Measurements from ENCODE around the gene MYLK3. TPM values are rescaled to one million over a fixed set of nuclear protein-coding genes. Genes with fewer than 3 reads are reported as not detected.

MYLK3 gene
- total RNA-seq, 1 donor from 2014 or later, result 0.25 TPM

DNA sequence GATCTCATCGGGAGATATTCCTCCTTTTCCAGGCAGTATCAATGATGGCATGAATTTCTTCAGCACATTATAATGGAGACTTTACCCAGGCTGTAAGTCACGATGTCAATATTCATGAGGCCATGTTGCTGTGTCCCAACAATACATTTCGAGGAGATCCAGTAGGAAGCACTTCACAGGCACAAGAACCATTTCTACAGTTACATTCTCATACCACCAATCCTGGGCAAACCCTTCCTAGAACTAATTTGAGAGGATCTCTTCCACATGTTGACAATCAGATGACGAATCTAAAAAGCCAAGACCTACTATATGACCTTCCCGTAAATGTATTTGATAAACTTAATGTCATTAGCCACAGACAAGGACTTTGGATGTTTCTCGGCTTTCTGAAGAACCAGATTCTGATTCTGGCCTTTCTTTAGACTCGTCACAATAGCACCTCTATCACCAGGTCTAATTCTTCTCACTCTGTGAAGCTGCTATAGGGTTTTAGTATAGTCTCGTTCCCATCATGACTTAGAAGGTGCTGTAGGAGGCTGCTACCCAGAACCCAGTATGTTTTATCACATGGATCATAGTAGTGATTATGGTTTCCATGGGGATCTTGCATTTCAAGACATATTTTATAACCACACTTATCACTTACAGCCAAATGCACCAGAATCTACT lies 42.6 kb upstream of the MYLK3 start:
- TF ChIP-seq POLR2AphosphoS5 (IDR thresholded peaks at IDR 0.05; ENCODE audit: insufficient read depth in 1 of 2, low read depth in 1 of 2) (no peak), POLR2A (IDR thresholded peaks at IDR 0.05) (no peak)
- TF ChIP-seq, protein P1, sequence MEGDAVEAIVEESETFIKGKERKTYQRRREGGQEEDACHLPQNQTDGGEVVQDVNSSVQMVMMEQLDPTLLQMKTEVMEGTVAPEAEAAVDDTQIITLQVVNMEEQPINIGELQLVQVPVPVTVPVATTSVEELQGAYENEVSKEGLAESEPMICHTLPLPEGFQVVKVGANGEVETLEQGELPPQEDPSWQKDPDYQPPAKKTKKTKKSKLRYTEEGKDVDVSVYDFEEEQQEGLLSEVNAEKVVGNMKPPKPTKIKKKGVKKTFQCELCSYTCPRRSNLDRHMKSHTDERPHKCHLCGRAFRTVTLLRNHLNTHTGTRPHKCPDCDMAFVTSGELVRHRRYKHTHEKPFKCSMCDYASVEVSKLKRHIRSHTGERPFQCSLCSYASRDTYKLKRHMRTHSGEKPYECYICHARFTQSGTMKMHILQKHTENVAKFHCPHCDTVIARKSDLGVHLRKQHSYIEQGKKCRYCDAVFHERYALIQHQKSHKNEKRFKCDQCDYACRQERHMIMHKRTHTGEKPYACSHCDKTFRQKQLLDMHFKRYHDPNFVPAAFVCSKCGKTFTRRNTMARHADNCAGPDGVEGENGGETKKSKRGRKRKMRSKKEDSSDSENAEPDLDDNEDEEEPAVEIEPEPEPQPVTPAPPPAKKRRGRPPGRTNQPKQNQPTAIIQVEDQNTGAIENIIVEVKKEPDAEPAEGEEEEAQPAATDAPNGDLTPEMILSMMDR (IDR thresholded peaks at IDR 0.05), result no peak
- H3K4me3 ChIP-seq, result peak overlapping the region in 1 of 2 donors; percentile 54
- intact Hi-C loops (cut with DNase I), result no loop called here
- DNase-seq (ENCODE audit: extremely low spot score in 2 of 2), result no peak
- peaks cover 0 to 2% of the 10 kb centered on the region in 2 donors for H3K36me3 ChIP-seq
- no peak overlapping the region for H3K27ac ChIP-seq
- peaks cover 7% of the 10 kb centered on the region for H3K4me1 ChIP-seq
- H3K27me3 ChIP-seq, result no peaks in the 10 kb centered on the region
- H3K9me3 ChIP-seq, result no peaks in the 10 kb centered on the region

DNA sequence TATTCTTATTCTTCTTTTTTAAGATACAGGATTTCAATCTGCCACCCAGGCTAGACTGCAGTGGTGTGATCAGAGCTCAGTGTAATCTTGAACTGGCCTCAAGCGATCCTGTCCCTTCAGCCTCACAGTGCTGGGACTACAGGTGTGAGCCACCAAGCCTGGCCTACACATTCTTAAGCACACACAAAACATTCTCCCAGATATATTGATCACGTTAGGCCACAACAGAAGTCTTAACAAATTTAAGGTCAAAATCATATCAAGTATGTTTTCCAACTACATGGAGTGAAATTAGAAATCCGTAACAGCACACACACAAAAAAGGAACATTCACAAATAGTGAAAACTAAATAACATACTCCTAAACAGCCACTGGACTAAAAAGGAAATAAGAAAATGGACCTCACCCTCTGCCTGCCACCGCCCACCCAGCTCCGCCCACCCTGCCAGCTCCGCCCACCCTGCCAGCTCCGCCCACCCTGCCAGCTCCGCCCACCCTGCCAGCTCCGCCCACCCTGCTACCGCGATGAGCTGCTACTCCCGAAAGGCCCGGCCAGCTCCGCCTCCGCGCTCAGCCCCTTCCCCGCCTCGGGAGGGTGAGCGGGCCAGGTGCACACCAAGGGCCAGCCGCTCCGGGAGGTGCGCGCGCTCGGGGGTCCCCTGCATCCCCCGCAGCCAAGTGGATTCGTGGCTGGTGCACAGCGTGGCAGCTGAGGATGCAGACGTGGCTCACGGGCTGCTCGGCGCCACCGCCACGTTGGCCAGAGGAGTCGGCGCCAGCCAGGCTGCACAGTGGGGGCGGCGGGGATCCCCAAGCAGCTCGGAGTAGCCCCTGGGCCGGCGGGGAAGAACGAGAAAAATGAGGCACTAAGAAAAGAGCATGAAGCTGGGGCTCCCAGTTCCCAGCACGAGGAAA lies 41.6 kb upstream of the MYLK3 start:
- intact Hi-C loops (cut with DNase I), result no loop called here
- Histone ChIP-seq H3K27me3 (no peaks in the 10 kb centered on the region), H3K4me1 (peaks cover 7% of the 10 kb centered on the region), H3K36me3 (peaks cover 0 to 2% of the 10 kb centered on the region in 2 donors), H3K27ac (peak overlapping the region; percentile 1), H3K4me3 (peak overlapping the region; percentile 54 to 59), H3K9me3 (no peaks in the 10 kb centered on the region)
- no peak for DNase-seq (ENCODE audit: extremely low spot score in 2 of 2)
- TF ChIP-seq, protein P1 (IDR thresholded peaks at IDR 0.05), result no peak
- TF ChIP-seq POLR2AphosphoS5 (IDR thresholded peaks at IDR 0.05; ENCODE audit: insufficient read depth in 1 of 2, low read depth in 1 of 2) (no peak), POLR2A (IDR thresholded peaks at IDR 0.05) (no peak)

DNA sequence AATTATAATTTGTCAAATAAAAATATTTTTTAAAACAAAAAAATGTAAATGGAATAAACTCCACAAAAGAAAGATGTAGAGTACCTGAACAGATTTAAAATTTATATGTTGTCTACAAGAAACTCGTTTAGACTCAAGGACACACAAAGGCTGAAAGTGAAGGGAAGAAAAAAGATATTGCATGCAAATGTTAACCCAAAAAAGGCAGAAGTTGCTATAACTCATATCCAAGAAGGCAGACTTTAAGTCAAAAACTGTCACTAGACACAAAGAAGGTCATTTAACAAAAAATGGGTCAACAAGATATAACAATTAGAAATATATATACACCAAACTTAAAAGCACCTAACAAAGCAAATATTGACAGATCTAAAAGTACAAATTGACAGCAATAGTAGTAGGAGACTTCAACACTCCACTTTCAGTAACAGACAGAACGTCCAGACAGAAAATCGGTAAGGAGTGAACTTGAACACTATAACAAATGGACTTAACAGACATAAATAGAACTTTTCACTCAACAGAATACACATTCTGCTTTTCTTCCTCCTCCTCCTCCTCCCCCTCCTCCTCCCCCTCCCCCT lies 40.8 kb upstream of the MYLK3 start:
- H3K4me3 ChIP-seq, result no peak overlapping the region
- intact Hi-C loops (cut with DNase I), result no loop called here

DNA sequence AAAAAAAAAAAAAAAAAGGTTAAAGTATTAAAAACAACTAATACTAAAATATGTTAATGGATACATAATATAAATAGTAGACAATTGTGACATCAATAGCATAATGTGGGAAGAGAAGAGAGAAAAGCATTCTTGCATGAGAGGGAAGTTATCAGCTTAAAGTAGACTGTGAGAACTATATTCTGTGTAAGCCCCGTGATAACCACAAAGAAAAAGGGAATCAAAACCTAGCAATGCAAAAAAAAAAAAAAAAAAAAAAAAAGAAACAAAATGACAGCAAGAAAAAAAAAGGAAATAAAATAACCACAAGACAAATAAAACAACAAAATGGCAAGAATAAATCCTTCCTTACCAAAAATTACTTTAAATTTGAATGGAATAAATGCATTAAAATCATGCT lies 39.8 kb upstream of the MYLK3 start:
- Histone ChIP-seq H3K27me3 (no peaks in the 10 kb centered on the region), H3K4me1 (peaks cover 7% of the 10 kb centered on the region), H3K9me3 (no peaks in the 10 kb centered on the region), H3K4me3 (no peak overlapping the region), H3K27ac (no peak overlapping the region), H3K36me3 (no peaks in the 10 kb centered on the region)
- TF ChIP-seq POLR2A (IDR thresholded peaks at IDR 0.05), result no peak
- no peak for TF ChIP-seq POLR2AphosphoS5 (IDR thresholded peaks at IDR 0.05; ENCODE audit: insufficient read depth in 1 of 2, low read depth in 1 of 2)
- TF ChIP-seq, protein P1 (IDR thresholded peaks at IDR 0.05), result no peak
- intact Hi-C loops (cut with DNase I), result no loop called here
- DNase-seq (ENCODE audit: extremely low spot score in 2 of 2), result no peak

More for the DNA sequence above, 40.8 kb upstream of the MYLK3 start:
- TF ChIP-seq POLR2A (IDR thresholded peaks at IDR 0.05), result no peak
- no peak for TF ChIP-seq POLR2AphosphoS5 (IDR thresholded peaks at IDR 0.05; ENCODE audit: insufficient read depth in 1 of 2, low read depth in 1 of 2)
- TF ChIP-seq, protein P1 (IDR thresholded peaks at IDR 0.05), result no peak
- H3K27ac ChIP-seq, result no peak overlapping the region
- H3K36me3 ChIP-seq, result no peaks in the 10 kb centered on the region
- peaks cover 7% of the 10 kb centered on the region for H3K4me1 ChIP-seq
- no peak for DNase-seq (ENCODE audit: extremely low spot score in 2 of 2)
- no peaks in the 10 kb centered on the region for H3K9me3 ChIP-seq
- H3K27me3 ChIP-seq, result no peaks in the 10 kb centered on the region

All from vagina (tissue), 2 donors.